Heart left ventricle (tissue), 16 donors: ENCODE measurements around the gene RTTN. TPM values are rescaled to one million over a fixed set of nuclear protein-coding genes. Genes with fewer than 3 reads are reported as not detected.

ENCODE experiments used
- ATAC-seq, 4 donors: fragments of 200-7000 bp; cut with Tn5 transposase; one replicate each; pipeline ENCODE4 v1.9.1; 2020 to 2022; ENCODE audit warnings: moderate library complexity in 4 of 4, mild to moderate bottlenecking in 3 of 4, moderate number of reproducible peaks in 1 of 4
- DNase-seq, 5 donors: peaks; one replicate each; pipeline ENCODE4 v3.0.0-alpha.2; 2020
- H3K27ac ChIP-seq, 12 donors: fragments of 200-600 bp; sonication (generic) in 4 of 12; one replicate each; pipeline versions ENCODE4 v1.5.0 to v1.8.0; 2016 to 2022; ENCODE audit warnings: mild to moderate bottlenecking in 2 of 12
- H3K27me3 ChIP-seq, 9 donors: fragments of 200-600 bp; sonication (generic) in 2 of 9; one replicate each; pipeline versions ENCODE4 v1.5.1 to v1.8.0; 2016 to 2022; ENCODE audit warnings: mild to moderate bottlenecking in 3 of 9
- H3K36me3 ChIP-seq, 9 donors: fragments of 200-600 bp; sonication (generic) in 2 of 9; one replicate each; pipeline versions ENCODE4 v1.5.0 to v1.8.0; 2018 to 2022; ENCODE audit warnings: mild to moderate bottlenecking in 2 of 9
- H3K4me1 ChIP-seq, 12 donors: fragments of 200-600 bp; sonication (generic) in 4 of 12; one replicate each; pipeline versions ENCODE4 v1.5.0 to v1.8.0; 2016 to 2022; ENCODE audit warnings: mild to moderate bottlenecking in 3 of 12
- H3K4me3 ChIP-seq, 12 donors: fragments of 200-600 bp; sonication (generic) in 4 of 12; one replicate each; pipeline versions ENCODE4 v1.5.0 to v1.8.0; 2017 to 2022; ENCODE audit warnings: mild to moderate bottlenecking in 9 of 12, moderate library complexity in 4 of 12
- H3K9me3 ChIP-seq, 12 donors: fragments of 200-600 bp; sonication (generic) in 4 of 12; one replicate each; pipeline versions ENCODE4 v1.5.0 to v1.8.0; 2016 to 2022; ENCODE audit warnings: mild to moderate bottlenecking in 1 of 12
- CTCF ChIP-seq, 12 donors: fragments of 200-600 bp; sonication (generic) in 4 of 12; IDR thresholded peaks; one replicate each; pipeline versions ENCODE4 v1.5.0 to v1.8.0; 2018 to 2022; ENCODE audit warnings: antibody characterized with exemption in 12 of 12, mild to moderate bottlenecking in 5 of 12
- POLR2A ChIP-seq, 2 donors: fragments of 450-650 bp; IDR thresholded peaks; one replicate each; pipeline ENCODE4 v1.6.1; 2017; ENCODE audit warnings: antibody characterized with exemption in 2 of 2, mild to moderate bottlenecking in 2 of 2, moderate library complexity in 2 of 2
- WGBS, 4 donors: extraction: QIAGEN DNeasy Blood & Tissue Kit in 2 of 4; methylation state at CpG; one replicate each; pipeline versions ENCODE4 v1.1.5 to v1.1.7; 2013 to 2018; 5-methylcytosine and 5-hydroxymethylcytosine counted together
- intact Hi-C, 10 donors: fragments of 100-400 bp; cut with DNase I; formaldehyde crosslinking; loops; one replicate each; pipeline versions ENCODE4 v1.11.1 to v1.14.2; 2022
- polyA plus RNA-seq, 2 donors: library from polyadenylated mRNA; stranded (reverse); fragments of 200-250 nt; gene quantifications; one replicate each; pipeline ENCODE4 v1.2.3, GENCODE V29; 2013
- total RNA-seq, 9 donors: library from RNA; depleted of rRNA in 2 of 9; stranded (reverse); fragments of >200 nt in 2 of 9; fragmentation: NEBNext Ultra II Directional in 3 of 9; extraction: Animal tissue kit (Norgen Biotek cat#: 25700) in 3 of 9; gene quantifications; one replicate each; pipeline versions ENCODE4 v1.1.0 to v1.2.4, GENCODE V29; 2016 to 2023
- donor health status: ischemic (EF 13 %, LVEDD 7.1; RV severe dilation, severe dysfunction).
- donor health status: healthy with polysubstance abuse.
- donor health status: DM: no; HTN: yes; CAD: no.
- donor health status: DM: no; HTN: no; CAD: no.
- donor health status: ischemic (EF 25% LVEDD 6.9; RV normal size, moderate dysfunction).
- donor health status: ischemic (EF 25% LVEDD 5.7; RV mildly dilated, moderate dysfunction).
- donor health status: healthy.
- donor health status: DM: yes; HTN: yes; CAD: no.
- donor health status: ischemic (EF 35%, LVEDD 5.7; RV mildly dilated, moderate dysfunction).
- donor health status: nonischemic (EF 11% LVEDD 7.7; RV severe dilation, severe dysfunction).
- donor health status: DM: yes; HTN: yes; CAD: no.
- donor health status: PGD.
- donor health status: ischemic (EF 29% LVEDD 5.4; RV normal size, mild dysfunction).
- donor health status: nonischemic (EF 23%, LVEDD 6.1; RV moderate dilation, normal function).

Gene RTTN
- total and polyA plus RNA-seq, 11 donors: 5.8 to 14.3 (median 8.1) TPM

- no peaks in the 10 kb centered on the region for H3K4me1 ChIP-seq
- 92 to 100% (median 95%) methylated on average over 1 of the region's 1 CpG for WGBS, 4 donors
- intact Hi-C loops: loop anchor here in 6 of 10 donors (5.0 to 10.0 kb wide), 4 partner anchors 229 to 669 kb away; partner anchors contain the start of gene DOK6 (in 1 of the 6)
- no peak overlapping the region for H3K27ac ChIP-seq
- H3K36me3 ChIP-seq: peaks cover 0 to 42% (median 11%) of the 10 kb centered on the region in 9 donors
- no peaks in the 10 kb centered on the region for H3K27me3 ChIP-seq
- H3K9me3 ChIP-seq: no peaks in the 10 kb centered on the region
- DNase-seq: no peak
- no peak for TF ChIP-seq POLR2A (IDR thresholded peaks at IDR 0.05)
- no peak for TF ChIP-seq CTCF (IDR thresholded peaks at IDR 0.05)
- no peak overlapping the region for H3K4me3 ChIP-seq
- ATAC-seq: no peak
These were observed 131.4 kb downstream of the RTTN start for GRCh38 chr18:70074116-70074515.

- WGBS, 4 donors: 95 to 97% (median 96%) methylated on average over 5 of the region's 5 CpGs
- no peak overlapping the region for H3K4me3 ChIP-seq
- DNase-seq: no peak
- H3K9me3 ChIP-seq: no peaks in the 10 kb centered on the region
- TF ChIP-seq CTCF (IDR thresholded peaks at IDR 0.05) (no peak), POLR2A (IDR thresholded peaks at IDR 0.05) (no peak)
- intact Hi-C loops: loop anchor here in 6 of 10 donors (5.0 to 10.0 kb wide), 4 partner anchors 229 to 669 kb away; partner anchors contain the start of gene DOK6 (in 1 of the 6)
- peaks cover 0 to 38% (median 11%) of the 10 kb centered on the region in 9 donors for H3K36me3 ChIP-seq
- no peak for ATAC-seq
- H3K27me3 ChIP-seq: no peaks in the 10 kb centered on the region
- no peaks in the 10 kb centered on the region for H3K4me1 ChIP-seq
- no peak overlapping the region for H3K27ac ChIP-seq
These were observed 132.1 kb downstream of the RTTN start for GRCh38 chr18:70073432-70073831.

GRCh38 chr18:70072678-70073077 is 132.8 kb downstream of the RTTN start:
- WGBS, 4 donors: 21 to 26% (median 22%) methylated on average over 1 of the region's 1 CpG
- peaks cover 0 to 33% (median 11%) of the 10 kb centered on the region in 9 donors for H3K36me3 ChIP-seq

GRCh38 chr18:70069965-70070364 is 135.5 kb downstream of the RTTN start:
- H3K27ac ChIP-seq: no peak overlapping the region
- no peaks in the 10 kb centered on the region for H3K27me3 ChIP-seq
- WGBS, 4 donors: 35 to 41% (median 39%) methylated on average over 1 of the region's 1 CpG
- no peaks in the 10 kb centered on the region for H3K9me3 ChIP-seq
- DNase-seq (no peak), ATAC-seq (no peak)
- H3K36me3 ChIP-seq: peaks cover 0 to 23% (median 7%) of the 10 kb centered on the region in 9 donors
- no peak overlapping the region for H3K4me3 ChIP-seq
- TF ChIP-seq POLR2A (IDR thresholded peaks at IDR 0.05) (no peak), CTCF (IDR thresholded peaks at IDR 0.05) (no peak)
- intact Hi-C loops: loop anchor here in 7 of 10 donors (5.0 to 10.0 kb wide), 4 partner anchors 225 to 665 kb away; partner anchors contain the start of gene DOK6 (in 1 of the 7)
- H3K4me1 ChIP-seq: no peaks in the 10 kb centered on the region

More at GRCh38 chr18:70072678-70073077, 132.8 kb downstream of the RTTN start:
- Histone ChIP-seq H3K4me3 (no peak overlapping the region), H3K27ac (no peak overlapping the region), H3K4me1 (no peaks in the 10 kb centered on the region), H3K27me3 (no peaks in the 10 kb centered on the region), H3K9me3 (no peaks in the 10 kb centered on the region)
- TF ChIP-seq CTCF (IDR thresholded peaks at IDR 0.05) (peak; percentile 21 to 59 (median 42)), POLR2A (IDR thresholded peaks at IDR 0.05) (no peak)
- no peak for DNase-seq
- ATAC-seq: peak in 2 of 4 donors; percentile 62 to 73
- intact Hi-C loops: loop anchor here in 6 of 10 donors (5.0 to 10.0 kb wide), 4 partner anchors 228 to 668 kb away; partner anchors contain the start of gene DOK6 (in 1 of the 6)
